IMR-90 (cell line): ENCODE data around the gene PI3.

Source experiments
- BHLHE40 ChIP-seq: fragments of 150-350 bp; IDR thresholded peaks from 2 replicates; pipeline ENCODE4 v1.6.1; 2016; ENCODE audit warnings: mild to moderate bottlenecking, low read depth, low read length
- CHD1 ChIP-seq: IDR thresholded peaks from 2 replicates; pipeline ENCODE4 v1.6.1; 2012; ENCODE audit warnings: low read depth, low read length, improper control_type of control experiment
- CTCF ChIP-seq: conservative IDR thresholded peaks from 2 replicates; pipeline ENCODE4 v1.5.1; 2012; ENCODE audit warnings: mild to moderate bottlenecking, low read depth, low read length, improper control_type of control experiment
- ELK1 ChIP-seq: fragments of 150-350 bp; IDR thresholded peaks from 2 replicates; pipeline ENCODE4 v1.6.1; 2016; ENCODE audit warnings: low read depth, mild to moderate bottlenecking, low read length, moderate library complexity, borderline replicate concordance
- MAFK ChIP-seq: IDR thresholded peaks from 2 replicates; pipeline ENCODE4 v1.6.1; 2012; ENCODE audit warnings: low read depth, low read length, improper control_type of control experiment
- NFE2L2 ChIP-seq: fragments of 150-350 bp; IDR thresholded peaks from 2 replicates; pipeline ENCODE4 v1.6.1; 2016; ENCODE audit warnings: low read depth, mild to moderate bottlenecking, low read length
- POLR2A ChIP-seq: IDR thresholded peaks from 2 replicates; pipeline ENCODE4 v1.6.1; 2012; ENCODE audit warnings: mild to moderate bottlenecking, low read depth, low read length
- RAD21 ChIP-seq: IDR thresholded peaks from 2 replicates; pipeline ENCODE4 v1.6.1; 2012; ENCODE audit warnings: low read length, improper control_type of control experiment
- SMC3 ChIP-seq: fragments of 150-350 bp; IDR thresholded peaks from 2 replicates; pipeline ENCODE4 v1.6.1; 2016; ENCODE audit warnings: low read depth, mild to moderate bottlenecking, antibody characterized with exemption, low read length, moderate library complexity
- USF2 ChIP-seq: fragments of 150-350 bp; IDR thresholded peaks from 2 replicates; pipeline ENCODE4 v1.6.1; 2017; ENCODE audit warnings: mild to moderate bottlenecking, antibody characterized with exemption, low read length, low read depth

- TF ChIP-seq CTCF (no peak), BHLHE40 (no peak), RAD21 (no peak), POLR2A (no peak), MAFK (no peak), USF2 (no peak), SMC3 (no peak), NFE2L2 (no peak), ELK1 (no peak), CHD1 (no peak)
These were observed 11.5 kb upstream of the PI3 start for GRCh38 chr20:45163083-45163803.
